ENCODE data around the gene ADGRL2. TPM values are rescaled to one million over a fixed set of nuclear protein-coding genes. Genes with fewer than 3 reads are reported as not detected.

ADGRL2 gene
- total and polyA plus RNA-seq, 2 experiments from 2014 or later, result 38.2 to 90.3 TPM

DNA sequence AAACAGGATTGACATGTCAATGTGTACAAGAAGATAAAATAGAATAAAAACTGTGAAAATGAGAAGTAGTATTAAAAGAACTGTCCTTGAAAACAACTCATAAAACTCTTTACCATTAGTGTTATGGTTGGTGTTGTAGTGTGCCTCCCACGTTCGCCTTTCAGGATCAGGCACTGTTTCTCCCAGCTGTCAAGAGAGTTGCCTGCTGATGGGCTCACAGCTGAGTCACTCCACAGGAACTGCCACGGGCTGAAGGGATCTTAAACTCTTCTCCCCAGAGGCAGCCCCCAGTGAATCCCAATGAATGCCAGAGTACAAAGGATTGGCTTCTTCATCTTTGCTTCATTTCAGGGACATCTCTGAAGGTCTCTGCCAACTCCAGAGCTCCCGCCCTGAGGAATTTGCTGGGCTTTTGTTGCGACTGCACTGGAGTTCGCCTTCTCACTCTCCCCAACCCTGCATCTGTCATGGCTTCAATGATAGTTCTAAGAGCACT lies 119.6 kb downstream of the ADGRL2 start:
- peaks cover 5% of the 10 kb centered on the region; the same call in 1 of the 2 replicates for H4K20me1 ChIP-seq (replicated peaks; ENCODE audit: insufficient read depth)
- ATAC-seq (peak; percentile 99), DNase-seq (ENCODE audit: low spot score) (peak; percentile 89)
- H3K27ac ChIP-seq (ENCODE audit: low read depth), result no peak overlapping the region
- H3K4me2 ChIP-seq, result peak overlapping the region; percentile 44
- H3K27me3 Mint-ChIP-seq (ENCODE audit: insufficient read depth, low read depth, poor library complexity), result peaks cover 1% of the 10 kb centered on the region
- no peaks in the 10 kb centered on the region for H3F3A ChIP-seq (replicated peaks; ENCODE audit: low read depth)
- H3K36me3 Mint-ChIP-seq (ENCODE audit: low read depth), result peaks cover 4% of the 10 kb centered on the region; the same call in 1 of the 3 replicates
- H3K9me3 Mint-ChIP-seq, result no peaks in the 10 kb centered on the region
- H3K4me1 ChIP-seq (ENCODE audit: insufficient read depth), result peaks cover 26% of the 10 kb centered on the region
- no peaks in the 10 kb centered on the region for H3K9me2 ChIP-seq (ENCODE audit: insufficient read depth)
- H3K4me3 ChIP-seq, result no peak overlapping the region
- peak overlapping the region; percentile 35; the same call in 2 of the 3 replicates for H3K4me3 Mint-ChIP-seq
- H3K27me3 ChIP-seq (ENCODE audit: insufficient read depth), result no peaks in the 10 kb centered on the region
- no peaks in the 10 kb centered on the region for H3K36me3 ChIP-seq (ENCODE audit: insufficient read depth)
- TF ChIP-seq ZNF114 (CRISPR knock-in tag; IDR thresholded peaks at IDR 0.05) (peak; percentile 78; the same call in 1 of the 2 replicates), STAT1 (IDR thresholded peaks at IDR 0.05; ENCODE audit: unreplicated experiment) (no peak), NANOG (IDR thresholded peaks at IDR 0.05; ENCODE audit: borderline replicate concordance) (no peak), CREB1 (CRISPR knock-in tag; IDR thresholded peaks at IDR 0.05; ENCODE audit: low read depth) (0 out of 2 replicates have a peak, but pooled peaks have one; percentile 20), ZNF462 (CRISPR knock-in tag; IDR thresholded peaks at IDR 0.05) (peak; percentile 100), JUNB (IDR thresholded peaks at IDR 0.05; ENCODE audit: unreplicated experiment) (no peak)
- H3K27ac Mint-ChIP-seq, result peak overlapping the region; percentile 73
- peaks cover 50% of the 10 kb centered on the region for H3K79me2 ChIP-seq (replicated peaks; ENCODE audit: insufficient read depth)
- peaks cover 57% of the 10 kb centered on the region for H3K4me1 Mint-ChIP-seq
- H2AFZ ChIP-seq, result no peak overlapping the region

GRCh38 chr1:81920886-81921285 lies 120.2 kb downstream of the ADGRL2 start:
- no peak overlapping the region for H2AFZ ChIP-seq
- H3K9me2 ChIP-seq (ENCODE audit: insufficient read depth), result no peaks in the 10 kb centered on the region
- peaks cover 48% of the 10 kb centered on the region for H3K79me2 ChIP-seq (replicated peaks; ENCODE audit: insufficient read depth)
- no peaks in the 10 kb centered on the region for H3K9me3 Mint-ChIP-seq
- no peak overlapping the region for H3K27ac Mint-ChIP-seq
- H3K27me3 Mint-ChIP-seq (ENCODE audit: insufficient read depth, low read depth, poor library complexity), result peaks cover 1% of the 10 kb centered on the region
- ATAC-seq (no peak), DNase-seq (ENCODE audit: low spot score) (no peak)
- peaks cover 32% of the 10 kb centered on the region for H3K4me1 ChIP-seq (ENCODE audit: insufficient read depth)
- no peak overlapping the region for H3K4me3 ChIP-seq
- no peak overlapping the region for H3K4me3 Mint-ChIP-seq
- 0 out of 2 replicates have a peak overlapping the region, but pooled peaks have one; percentile 22 for H3K4me2 ChIP-seq
- peaks cover 63% of the 10 kb centered on the region for H3K4me1 Mint-ChIP-seq
- no peaks in the 10 kb centered on the region for H3K27me3 ChIP-seq (ENCODE audit: insufficient read depth)
- peaks cover 4% of the 10 kb centered on the region; the same call in 1 of the 3 replicates for H3K36me3 Mint-ChIP-seq (ENCODE audit: low read depth)
- H3F3A ChIP-seq (replicated peaks; ENCODE audit: low read depth), result no peaks in the 10 kb centered on the region
- TF ChIP-seq, protein P1, sequence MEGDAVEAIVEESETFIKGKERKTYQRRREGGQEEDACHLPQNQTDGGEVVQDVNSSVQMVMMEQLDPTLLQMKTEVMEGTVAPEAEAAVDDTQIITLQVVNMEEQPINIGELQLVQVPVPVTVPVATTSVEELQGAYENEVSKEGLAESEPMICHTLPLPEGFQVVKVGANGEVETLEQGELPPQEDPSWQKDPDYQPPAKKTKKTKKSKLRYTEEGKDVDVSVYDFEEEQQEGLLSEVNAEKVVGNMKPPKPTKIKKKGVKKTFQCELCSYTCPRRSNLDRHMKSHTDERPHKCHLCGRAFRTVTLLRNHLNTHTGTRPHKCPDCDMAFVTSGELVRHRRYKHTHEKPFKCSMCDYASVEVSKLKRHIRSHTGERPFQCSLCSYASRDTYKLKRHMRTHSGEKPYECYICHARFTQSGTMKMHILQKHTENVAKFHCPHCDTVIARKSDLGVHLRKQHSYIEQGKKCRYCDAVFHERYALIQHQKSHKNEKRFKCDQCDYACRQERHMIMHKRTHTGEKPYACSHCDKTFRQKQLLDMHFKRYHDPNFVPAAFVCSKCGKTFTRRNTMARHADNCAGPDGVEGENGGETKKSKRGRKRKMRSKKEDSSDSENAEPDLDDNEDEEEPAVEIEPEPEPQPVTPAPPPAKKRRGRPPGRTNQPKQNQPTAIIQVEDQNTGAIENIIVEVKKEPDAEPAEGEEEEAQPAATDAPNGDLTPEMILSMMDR (conservative IDR thresholded peaks at IDR 0.05; ENCODE audit: low read depth in 2 of 2), result no peak
- no peak for TF ChIP-seq NANOG (IDR thresholded peaks at IDR 0.05; ENCODE audit: borderline replicate concordance)
- no peak for TF ChIP-seq STAT1 (IDR thresholded peaks at IDR 0.05; ENCODE audit: unreplicated experiment)
- H4K20me1 ChIP-seq (replicated peaks; ENCODE audit: insufficient read depth), result peaks cover 5% of the 10 kb centered on the region; the same call in 1 of the 2 replicates
- no peak overlapping the region for H3K27ac ChIP-seq (ENCODE audit: low read depth)
- no peaks in the 10 kb centered on the region for H3K36me3 ChIP-seq (ENCODE audit: insufficient read depth)
